Gastroesophageal sphincter (tissue), 4 donors: Measurements from ENCODE around the gene GRID2. TPM values are rescaled to one million over a fixed set of nuclear protein-coding genes. Genes with fewer than 3 reads are reported as not detected.
A peak's percentile ranks its signal among the peaks of the same experiment; 100 is the strongest.

Experiments
- ATAC-seq: fragments of 150-250 bp; one replicate; pipeline ENCODE4 v1.9.1; 2016; ENCODE audit warnings: mild to moderate bottlenecking, moderate library complexity
- H3K27ac ChIP-seq, 4 donors: fragments of 200-600 bp; sonication (generic) in 3 of 4; 1 replicate in 3 of 4; 2 replicates in 1 of 4; pipeline ENCODE4 v1.5.1; 2016 to 2019
- H3K27me3 ChIP-seq: fragments of 200-600 bp; sonication (generic); one replicate; pipeline ENCODE4 v1.5.1; 2019
- H3K36me3 ChIP-seq, 2 donors: fragments of 200-600 bp; sonication (generic); one replicate each; pipeline ENCODE4 v1.5.1; 2019; ENCODE audit warnings: control low read depth in 1 of 2
- H3K4me1 ChIP-seq, 3 donors: fragments of 200-600 bp; sonication (generic); 1 replicate in 2 of 3; 2 replicates in 1 of 3; pipeline ENCODE4 v1.5.1; 2016 to 2019; ENCODE audit warnings: control low read depth in 2 of 3
- H3K4me3 ChIP-seq, 2 donors: fragments of 200-600 bp; sonication (generic); one replicate each; pipeline ENCODE4 v1.5.1; 2019; ENCODE audit warnings: mild to moderate bottlenecking in 1 of 2, moderate library complexity in 1 of 2
- H3K9me3 ChIP-seq, 3 donors: fragments of 200-600 bp; sonication (generic); one replicate each; pipeline ENCODE4 v1.5.1; 2017 to 2019; ENCODE audit warnings: control low read depth in 2 of 3
- CTCF ChIP-seq, 4 experiments: fragments of 200-600 bp in 2 of 4; fragments of 450-650 bp in 2 of 4; sonication (generic) in 1 of 4; IDR thresholded peaks; one replicate each; pipeline ENCODE4 v1.5.1; 2017 to 2019; ENCODE audit warnings: antibody characterized with exemption in 4 of 4, mild to moderate bottlenecking in 2 of 4, moderate library complexity in 2 of 4
- EP300 ChIP-seq: sonication (generic); formaldehyde crosslinking; IDR thresholded peaks from one replicate; pipeline ENCODE4 v1.6.1; 2017; ENCODE audit warnings: antibody characterized with exemption, mild to moderate bottlenecking
- POLR2A ChIP-seq, 2 donors: fragments of 450-650 bp; IDR thresholded peaks; one replicate each; pipeline ENCODE4 v1.6.1; 2017; ENCODE audit warnings: antibody characterized with exemption in 2 of 2, mild to moderate bottlenecking in 2 of 2, moderate library complexity in 1 of 2
- POLR2AphosphoS5 ChIP-seq: sonication (generic); formaldehyde crosslinking; IDR thresholded peaks from one replicate; pipeline ENCODE4 v1.6.1; 2017; ENCODE audit warnings: antibody characterized with exemption
- WGBS, 2 donors: methylation state at CpG; one replicate each; pipeline ENCODE4 v1.1.5; 2018; ENCODE audit warnings: low coverage in 1 of 2; 5-methylcytosine and 5-hydroxymethylcytosine counted together
- total RNA-seq, 4 donors: library from RNA; depleted of rRNA; stranded (reverse); fragments of >200 nt; gene quantifications; one replicate each; pipeline ENCODE4 v1.1.0, GENCODE V29; 2016

Gene GRID2
- total RNA-seq, 4 donors from 2014 or later: 0.81 TPM; not detected in 3

GRCh38 chr4:92279296-92279695, 24.5 kb upstream of the GRID2 start:
- no peak for ATAC-seq
- H3K27me3 ChIP-seq: no peaks in the 10 kb centered on the region
- WGBS, 2 donors: 94% methylated on average over 1 of the region's 1 CpG; no CpG with 5 or more reads in 1 of the 2 donors
- no peaks in the 10 kb centered on the region for H3K9me3 ChIP-seq
- no peak overlapping the region for H3K4me3 ChIP-seq
- H3K27ac ChIP-seq: no peak overlapping the region
- no peaks in the 10 kb centered on the region for H3K4me1 ChIP-seq
- TF ChIP-seq CTCF (IDR thresholded peaks at IDR 0.05): no peak
- no peak for TF ChIP-seq POLR2AphosphoS5
- no peak for TF ChIP-seq EP300
- no peak for TF ChIP-seq POLR2A (IDR thresholded peaks at IDR 0.05)
- no peaks in the 10 kb centered on the region for H3K36me3 ChIP-seq

- ATAC-seq: no peak
- Histone ChIP-seq H3K4me1 (peaks cover 0 to 9% (median 9%) of the 10 kb centered on the region in 3 donors), H3K9me3 (no peaks in the 10 kb centered on the region), H3K27me3 (peaks cover 36% of the 10 kb centered on the region), H3K36me3 (no peaks in the 10 kb centered on the region), H3K27ac (no peak overlapping the region), H3K4me3 (no peak overlapping the region)
- no peak for TF ChIP-seq EP300
- TF ChIP-seq POLR2A (IDR thresholded peaks at IDR 0.05): no peak
- no peak for TF ChIP-seq CTCF (IDR thresholded peaks at IDR 0.05)
- no peak for TF ChIP-seq POLR2AphosphoS5
Observed at GRCh38 chr4:92299152-92299551, 4.6 kb upstream of the GRID2 start.

- peaks cover 70% of the 10 kb centered on the region for H3K27me3 ChIP-seq
- no peak overlapping the region for H3K27ac ChIP-seq
- H3K4me1 ChIP-seq: peaks cover 0 to 31% (median 24%) of the 10 kb centered on the region in 3 donors
- WGBS, 2 donors: 0% methylated on average over 5 to 6 of the region's 22 CpGs
- peak overlapping the region in 1 of 2 donors; percentile 47 for H3K4me3 ChIP-seq
- H3K9me3 ChIP-seq: no peaks in the 10 kb centered on the region
- TF ChIP-seq EP300 (no peak), CTCF (IDR thresholded peaks at IDR 0.05) (no peak), POLR2A (IDR thresholded peaks at IDR 0.05) (no peak), POLR2AphosphoS5 (no peak)
- no peaks in the 10 kb centered on the region for H3K36me3 ChIP-seq
- no peak for ATAC-seq
Observed at GRCh38 chr4:92304121-92304520, 355 bp downstream of the GRID2 start.

GRCh38 chr4:92304606-92305005, 840 bp downstream of the GRID2 start:
- WGBS, 2 donors: 3 to 6% methylated on average over 13 to 17 of the region's 18 CpGs
- Histone ChIP-seq H3K9me3 (no peaks in the 10 kb centered on the region), H3K27me3 (peaks cover 70% of the 10 kb centered on the region), H3K4me1 (peaks cover 0 to 31% (median 24%) of the 10 kb centered on the region in 3 donors), H3K27ac (no peak overlapping the region), H3K36me3 (no peaks in the 10 kb centered on the region), H3K4me3 (peak overlapping the region in 1 of 2 donors; percentile 47)
- TF ChIP-seq POLR2A (IDR thresholded peaks at IDR 0.05) (no peak), POLR2AphosphoS5 (no peak), CTCF (IDR thresholded peaks at IDR 0.05) (no peak), EP300 (no peak)
- no peak for ATAC-seq

GRCh38 chr4:92305148-92305877, 1.5 kb downstream of the GRID2 start:
- Histone ChIP-seq H3K36me3 (no peaks in the 10 kb centered on the region), H3K4me3 (peak overlapping the region in 1 of 2 donors; percentile 47), H3K4me1 (peaks cover 0 to 31% (median 24%) of the 10 kb centered on the region in 3 donors), H3K27me3 (peaks cover 70% of the 10 kb centered on the region), H3K27ac (no peak overlapping the region), H3K9me3 (no peaks in the 10 kb centered on the region)
- TF ChIP-seq POLR2AphosphoS5 (no peak), EP300 (no peak), CTCF (IDR thresholded peaks at IDR 0.05) (no peak), POLR2A (IDR thresholded peaks at IDR 0.05) (no peak)
- 0 to 6% methylated on average over 7 to 17 of the region's 68 CpGs for WGBS, 2 donors
- ATAC-seq: peak; percentile 39
